Right atrium auricular region (tissue), 2 donors: ENCODE results near the gene OR4K5. TPM values are rescaled to one million over a fixed set of nuclear protein-coding genes. Genes with fewer than 3 reads are reported as not detected.
"Not testable (repeated sequence)": the region's sequence is repeated elsewhere in the genome, so short reads cannot be mapped to it uniquely, and the experiment has no call there.

ENCODE experiments used
- DNase-seq: peaks from one replicate; pipeline ENCODE4 v3.0.0-alpha.2; 2019; ENCODE audit warnings: low spot score
- H3K27ac ChIP-seq, 2 donors: fragments of 200-600 bp; sonication (generic); 1 replicate in 1 of 2; 2 replicates in 1 of 2; pipeline ENCODE4 v1.5.1; 2016 to 2019
- H3K27me3 ChIP-seq, 2 donors: fragments of 200-600 bp; sonication (generic); one replicate each; pipeline versions ENCODE4 v1.5.1 to v1.6.0; 2017 to 2019
- H3K36me3 ChIP-seq: fragments of 200-600 bp; sonication (generic); one replicate; pipeline ENCODE4 v1.5.1; 2016
- H3K4me1 ChIP-seq, 2 donors: fragments of 200-600 bp; sonication (generic); one replicate each; pipeline versions ENCODE4 v1.5.1 to v1.6.0; 2017 to 2019
- H3K4me3 ChIP-seq, 2 donors: fragments of 200-600 bp; sonication (generic); 1 replicate in 1 of 2; 2 replicates in 1 of 2; pipeline ENCODE4 v1.5.1; 2017 to 2019; ENCODE audit warnings: mild to moderate bottlenecking in 1 of 2, moderate library complexity in 1 of 2
- H3K9me3 ChIP-seq, 2 donors: fragments of 200-600 bp; sonication (generic); one replicate each; pipeline ENCODE4 v1.5.1; 2019
- CTCF ChIP-seq, 2 donors: fragments of 200-600 bp; sonication (generic); IDR thresholded peaks; one replicate each; pipeline ENCODE4 v1.5.1; 2019; ENCODE audit warnings: antibody characterized with exemption in 2 of 2
- total RNA-seq, 2 donors: library from RNA; depleted of rRNA; stranded (reverse); fragments of >200 nt; gene quantifications; one replicate each; pipeline ENCODE4 v1.1.0, GENCODE V29; 2016

Gene OR4K5
- total RNA-seq, 2 donors from 2014 or later: not detected

GRCh38 chr14:19918553-19919264 is 1.7 kb upstream of the OR4K5 start:
- DNase-seq: no peak
- no peaks in the 10 kb centered on the region for H3K36me3 ChIP-seq

GRCh38 chr14:19930617-19931016 is 10.2 kb downstream of the OR4K5 start, which contains the start of gene OR4K1:
TSS of gene OR4K1 (plus strand) at chr14:19930917. CDS start at chr14:19935667, 4,750 bp downstream.
- TF ChIP-seq CTCF (IDR thresholded peaks at IDR 0.05): no peak
- DNase-seq: no peak
- Histone ChIP-seq H3K36me3 (no peaks in the 10 kb centered on the region), H3K27me3 (no peaks in the 10 kb centered on the region), H3K27ac (no peak within 1 kb of the TSS), H3K9me3 (no peaks in the 10 kb centered on the region), H3K4me1 (no peaks in the 10 kb centered on the region), H3K4me3 (no peak within 1 kb of the TSS)

More at GRCh38 chr14:19918553-19919264, 1.7 kb upstream of the OR4K5 start:
- no peak for TF ChIP-seq CTCF (IDR thresholded peaks at IDR 0.05)
- no peak overlapping the region for H3K4me3 ChIP-seq
- H3K9me3 ChIP-seq: no peaks in the 10 kb centered on the region
- no peaks in the 10 kb centered on the region for H3K27me3 ChIP-seq
- H3K27ac ChIP-seq: no peak overlapping the region
- no peaks in the 10 kb centered on the region for H3K4me1 ChIP-seq

GRCh38 chr14:19941668-19942067 is 21.3 kb downstream of the OR4K5 start:
- Histone ChIP-seq H3K27me3 (no peaks in the 10 kb centered on the region), H3K4me1 (no peaks in the 10 kb centered on the region), H3K36me3 (no peaks in the 10 kb centered on the region), H3K27ac (no peak overlapping the region), H3K4me3 (no peak overlapping the region), H3K9me3 (no peaks in the 10 kb centered on the region)
- no peak for TF ChIP-seq CTCF (IDR thresholded peaks at IDR 0.05)
- no peak for DNase-seq

- Histone ChIP-seq H3K4me1 (no peaks in the 10 kb centered on the region), H3K4me3 (no peak overlapping the region), H3K27ac (no peak overlapping the region), H3K36me3 (no peaks in the 10 kb centered on the region), H3K9me3 (no peaks in the 10 kb centered on the region), H3K27me3 (no peaks in the 10 kb centered on the region)
- TF ChIP-seq CTCF (IDR thresholded peaks at IDR 0.05): no peak
- no peak for DNase-seq
Measured at GRCh38 chr14:19947413-19948090, 27.1 kb downstream of the OR4K5 start.

GRCh38 chr14:19949218-19949617 is 28.8 kb downstream of the OR4K5 start:
- Histone ChIP-seq H3K4me3 (no peak overlapping the region), H3K27ac (no peak overlapping the region), H3K36me3 (no peaks in the 10 kb centered on the region), H3K4me1 (no peaks in the 10 kb centered on the region), H3K9me3 (no peaks in the 10 kb centered on the region), H3K27me3 (no peaks in the 10 kb centered on the region)
- no peak for TF ChIP-seq CTCF (IDR thresholded peaks at IDR 0.05)
- no peak for DNase-seq

DNA sequence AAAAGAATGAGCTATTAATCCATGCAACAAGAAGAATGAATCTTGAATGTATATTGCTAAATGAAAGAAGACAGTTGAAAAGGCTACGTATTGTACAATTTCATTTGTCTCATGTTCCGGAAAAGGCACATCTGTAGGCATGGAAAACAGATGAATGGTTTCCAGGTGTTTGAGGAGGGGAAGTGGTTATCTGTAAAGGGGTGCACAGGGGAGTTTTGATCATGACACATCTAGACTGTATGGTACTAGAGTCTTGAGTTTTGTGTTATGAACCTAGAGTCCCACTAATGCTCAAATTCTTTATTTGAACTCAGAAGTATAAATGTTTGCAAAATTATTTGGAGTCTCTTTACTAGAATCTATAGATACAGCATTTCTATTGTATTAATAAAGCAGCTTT is 49.3 kb downstream of the OR4K5 start:
- H3K36me3 ChIP-seq, H3K4me1 ChIP-seq, H3K27me3 ChIP-seq, H3K27ac ChIP-seq, H3K4me3 ChIP-seq, H3K9me3 ChIP-seq, DNase-seq: not testable (repeated sequence)

Other genes starting within 250 kb of the OR4K5 start
- not detected for gene OR11H2, start 206.7 kb upstream of the OR4K5 start, total RNA-seq
- not detected for gene OR4Q3, start 177.0 kb upstream of the OR4K5 start, total RNA-seq
- gene OR4M1, start 147.1 kb upstream of the OR4K5 start, total RNA-seq: not detected
- gene OR4N2, start 116.8 kb upstream of the OR4K5 start, total RNA-seq: not detected
- not detected for gene OR4K2, start 45.5 kb upstream of the OR4K5 start, total RNA-seq
- not detected for gene OR4K1, start 10.3 kb downstream of the OR4K5 start, total RNA-seq
- not detected for gene OR4K15, start 55.0 kb downstream of the OR4K5 start, total RNA-seq
- gene OR4Q2, start 81.6 kb downstream of the OR4K5 start, total RNA-seq: not detected
- not detected for gene OR4K14, start 98.7 kb downstream of the OR4K5 start, total RNA-seq
- not detected for gene OR4K13, start 115.4 kb downstream of the OR4K5 start, total RNA-seq
- gene OR4L1, start 139.4 kb downstream of the OR4K5 start, total RNA-seq: not detected
- gene OR4K17, start 190.1 kb downstream of the OR4K5 start, total RNA-seq: not detected
- not detected for gene OR4N5, start 218.2 kb downstream of the OR4K5 start, total RNA-seq